ENCODE results near the gene NRN1L.

The NRN1L gene

DNA sequence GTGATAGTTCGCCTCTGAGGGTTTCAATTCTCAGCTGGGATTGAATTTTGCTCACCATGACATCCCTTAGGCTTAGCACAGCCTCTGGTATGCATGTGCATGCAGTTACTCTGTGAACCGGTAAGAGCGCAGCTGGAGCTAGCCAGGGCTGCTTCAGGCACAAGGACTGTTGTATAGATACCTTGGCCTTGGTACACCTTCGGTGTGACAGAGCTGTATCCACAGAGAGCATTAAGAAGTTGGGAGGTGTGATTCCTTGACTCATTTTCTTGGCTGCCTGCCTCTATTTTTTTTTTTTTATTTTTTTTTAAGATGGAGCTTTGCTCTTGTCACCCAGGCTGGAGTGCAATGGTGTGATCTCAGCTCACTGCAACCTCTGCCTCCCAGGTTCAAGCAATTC, 40.2 kb upstream of the NRN1L start:
- H3K4me3 ChIP-seq (ENCODE audit: low read depth, low read length), result no peak overlapping the region
- TF ChIP-seq, protein P1, sequence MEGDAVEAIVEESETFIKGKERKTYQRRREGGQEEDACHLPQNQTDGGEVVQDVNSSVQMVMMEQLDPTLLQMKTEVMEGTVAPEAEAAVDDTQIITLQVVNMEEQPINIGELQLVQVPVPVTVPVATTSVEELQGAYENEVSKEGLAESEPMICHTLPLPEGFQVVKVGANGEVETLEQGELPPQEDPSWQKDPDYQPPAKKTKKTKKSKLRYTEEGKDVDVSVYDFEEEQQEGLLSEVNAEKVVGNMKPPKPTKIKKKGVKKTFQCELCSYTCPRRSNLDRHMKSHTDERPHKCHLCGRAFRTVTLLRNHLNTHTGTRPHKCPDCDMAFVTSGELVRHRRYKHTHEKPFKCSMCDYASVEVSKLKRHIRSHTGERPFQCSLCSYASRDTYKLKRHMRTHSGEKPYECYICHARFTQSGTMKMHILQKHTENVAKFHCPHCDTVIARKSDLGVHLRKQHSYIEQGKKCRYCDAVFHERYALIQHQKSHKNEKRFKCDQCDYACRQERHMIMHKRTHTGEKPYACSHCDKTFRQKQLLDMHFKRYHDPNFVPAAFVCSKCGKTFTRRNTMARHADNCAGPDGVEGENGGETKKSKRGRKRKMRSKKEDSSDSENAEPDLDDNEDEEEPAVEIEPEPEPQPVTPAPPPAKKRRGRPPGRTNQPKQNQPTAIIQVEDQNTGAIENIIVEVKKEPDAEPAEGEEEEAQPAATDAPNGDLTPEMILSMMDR (IDR thresholded peaks at IDR 0.05; ENCODE audit: low read depth, low read length), result no peak

DNA sequence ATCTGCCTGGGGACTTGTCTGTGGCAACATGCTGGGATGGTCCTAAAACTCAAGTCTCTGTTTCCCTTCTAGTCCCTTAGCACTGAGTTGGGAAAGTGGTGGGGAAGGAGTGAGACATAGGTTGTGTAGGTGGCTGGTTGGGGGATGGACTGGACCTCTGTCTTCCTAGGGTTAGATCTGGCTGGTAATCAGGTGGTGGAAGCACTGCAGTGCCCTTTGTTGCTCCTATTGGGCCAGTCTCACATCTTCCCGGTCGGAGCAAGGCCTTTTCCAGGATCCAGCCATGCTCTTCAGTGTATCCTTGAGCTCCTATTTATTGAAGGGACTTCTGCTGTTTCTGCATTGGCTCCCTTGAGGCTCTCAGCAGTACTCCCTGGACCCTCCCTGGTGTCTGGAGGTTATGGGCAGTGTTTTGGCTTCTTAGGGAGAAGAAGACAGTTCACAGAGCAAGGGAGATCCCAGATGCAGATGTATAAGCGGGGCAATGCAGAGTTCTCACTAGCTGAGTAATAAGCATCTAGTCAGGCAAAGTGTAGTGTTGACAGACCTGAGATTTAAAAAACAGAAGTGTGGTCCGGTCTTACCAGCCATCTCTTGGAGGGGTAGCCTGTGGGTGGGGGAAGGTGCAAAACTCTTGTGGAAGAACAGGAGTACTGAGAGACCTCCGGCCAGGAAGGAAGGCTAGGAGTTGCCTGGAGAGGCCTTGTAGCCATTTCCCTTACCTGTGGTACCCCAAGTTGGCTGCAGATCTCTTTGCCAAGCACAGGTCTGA, 39.2 kb upstream of the NRN1L start:
- peak overlapping the region; percentile 97 for H3K4me3 ChIP-seq (ENCODE audit: low read depth, low read length)
- TF ChIP-seq, protein P1 (IDR thresholded peaks at IDR 0.05; ENCODE audit: low read depth, low read length), result no peak

DNA sequence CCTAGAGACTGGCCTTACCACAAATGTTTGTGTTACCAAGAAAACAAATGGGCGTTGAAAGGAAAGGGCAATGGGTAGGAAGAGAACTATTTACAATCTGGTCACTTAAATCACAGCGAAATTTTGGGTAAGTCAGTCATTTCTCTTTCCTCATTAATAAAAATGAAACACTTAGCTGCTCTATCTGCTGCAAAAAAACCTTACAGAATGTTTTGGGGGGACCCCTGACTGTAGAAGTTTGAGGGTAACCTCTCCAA, 38.7 kb upstream of the NRN1L start:
- peak overlapping the region; percentile 97 for H3K4me3 ChIP-seq (ENCODE audit: low read depth, low read length)

DNA sequence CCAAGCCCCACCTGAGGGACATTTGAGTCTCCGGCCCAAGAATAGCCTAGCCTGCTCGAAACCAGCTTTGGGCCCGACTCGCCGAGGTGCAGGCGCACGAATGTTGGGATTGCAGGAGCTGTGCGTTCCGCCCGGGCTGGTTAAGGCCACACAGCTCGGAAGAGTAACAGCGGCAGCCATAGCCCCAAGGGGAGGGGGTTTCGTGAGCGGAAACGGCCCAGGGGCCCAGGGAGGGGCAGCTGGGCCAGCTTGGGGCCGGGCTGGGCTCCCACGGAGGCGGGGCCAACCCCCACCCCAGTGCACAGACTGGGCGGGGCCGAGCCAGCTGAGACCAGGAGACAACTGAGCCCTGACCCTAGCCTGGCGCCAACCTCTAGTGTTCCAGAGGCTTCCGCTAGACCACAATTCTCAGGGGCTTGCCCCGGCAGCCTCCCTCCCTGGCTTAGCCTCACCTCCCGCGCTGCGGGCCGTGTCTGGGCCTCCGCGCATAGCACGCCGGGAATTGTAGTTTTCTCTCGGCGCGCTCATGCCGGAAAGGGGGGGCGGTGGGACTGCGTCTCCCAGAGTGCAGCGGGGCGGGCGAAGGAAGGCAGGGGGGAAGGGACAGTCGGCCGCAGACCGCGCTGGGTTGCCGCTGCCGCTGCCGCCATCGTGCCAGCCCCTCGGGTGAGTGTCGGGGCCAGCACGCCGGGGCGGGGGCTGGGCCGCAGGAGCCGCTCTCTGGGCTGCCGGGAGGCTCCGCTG, 38.2 kb upstream of the NRN1L start, which contains the start of gene NUTF2:
Gene NUTF2 (plus strand): TSS at position 614 of the 744 bp plus-strand sequence. CDS start 18,198 bp downstream, outside the sequence.
- H3K4me3 ChIP-seq (ENCODE audit: low read depth, low read length), result peak within 1 kb of the TSS; percentile 97
- TF ChIP-seq, protein P1 (IDR thresholded peaks at IDR 0.05; ENCODE audit: low read depth, low read length), result no peak

More for the DNA sequence above, 38.7 kb upstream of the NRN1L start:
- TF ChIP-seq, protein P1 (IDR thresholded peaks at IDR 0.05; ENCODE audit: low read depth, low read length), result no peak

DNA sequence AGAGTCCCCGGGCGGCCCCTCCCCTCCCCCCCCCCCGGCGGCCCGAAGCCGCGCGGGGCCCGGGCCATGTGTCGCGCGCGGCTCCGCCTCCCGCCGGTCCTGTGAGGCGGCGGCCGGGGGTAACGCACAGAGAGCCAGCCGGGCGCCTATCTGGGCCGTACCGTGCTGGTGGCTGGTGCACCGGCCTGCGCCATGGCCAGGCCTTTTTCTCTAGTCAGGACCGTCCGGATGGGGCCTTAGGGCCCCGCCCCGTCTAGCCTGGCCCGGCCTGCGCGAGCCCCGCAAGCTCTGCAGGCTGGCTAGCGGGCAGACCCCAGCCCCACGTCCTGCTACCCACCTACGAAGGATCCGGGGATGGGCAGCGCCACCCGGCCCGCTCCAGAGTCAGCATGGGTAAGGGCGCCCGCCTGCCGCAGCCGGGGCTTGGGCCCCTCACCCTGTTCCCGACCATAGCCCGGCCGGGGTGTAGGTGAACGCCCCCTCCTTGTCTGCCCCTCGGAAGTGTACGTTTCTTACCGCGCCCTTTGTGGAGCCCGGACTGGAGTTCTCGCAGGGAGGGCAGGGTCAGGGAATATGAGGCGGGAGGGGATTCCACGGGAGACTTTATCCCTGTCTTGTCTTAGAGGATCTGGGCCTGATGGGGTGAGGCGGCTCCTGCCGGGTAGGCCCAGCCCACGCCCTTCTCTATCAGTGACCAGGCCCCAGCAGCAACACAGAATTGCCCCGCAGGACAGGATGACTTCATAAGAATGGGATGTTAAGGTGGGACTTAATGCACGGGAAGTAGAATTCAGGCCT, 37.4 kb upstream of the NRN1L start, which contains the start of gene CENPT:
Gene CENPT (minus strand): TSS at position 630 of the 798 bp plus-strand sequence. CDS start 13,834 bp downstream, outside the sequence.
- TF ChIP-seq, protein P1 (IDR thresholded peaks at IDR 0.05; ENCODE audit: low read depth, low read length), result no peak
- peak within 1 kb of the TSS; percentile 97 for H3K4me3 ChIP-seq (ENCODE audit: low read depth, low read length)

DNA sequence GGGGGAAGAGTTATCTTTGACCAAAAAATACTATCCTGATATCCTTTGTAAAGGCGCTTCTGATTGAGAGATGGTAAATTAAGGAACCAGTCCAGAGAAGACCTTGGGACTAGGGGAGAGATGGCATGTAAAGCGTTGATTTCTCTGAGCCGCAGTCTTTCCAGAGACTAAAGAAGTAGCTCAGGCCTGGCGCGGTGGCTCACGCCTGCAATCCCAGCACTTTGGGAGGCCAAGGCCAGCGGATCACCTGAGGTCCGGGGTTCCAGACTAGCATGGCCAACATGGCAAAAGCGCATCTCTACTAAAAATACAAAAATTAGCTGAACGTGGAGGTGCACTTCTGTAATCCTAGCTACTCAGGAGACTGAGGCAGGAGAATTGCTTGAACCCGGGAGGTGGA, 36.6 kb upstream of the NRN1L start:
- peak overlapping the region; percentile 97 for H3K4me3 ChIP-seq (ENCODE audit: low read depth, low read length)
- TF ChIP-seq, protein P1 (IDR thresholded peaks at IDR 0.05; ENCODE audit: low read depth, low read length), result no peak
